ENCODE measurements around the gene AMBN.

Gene AMBN

DNA sequence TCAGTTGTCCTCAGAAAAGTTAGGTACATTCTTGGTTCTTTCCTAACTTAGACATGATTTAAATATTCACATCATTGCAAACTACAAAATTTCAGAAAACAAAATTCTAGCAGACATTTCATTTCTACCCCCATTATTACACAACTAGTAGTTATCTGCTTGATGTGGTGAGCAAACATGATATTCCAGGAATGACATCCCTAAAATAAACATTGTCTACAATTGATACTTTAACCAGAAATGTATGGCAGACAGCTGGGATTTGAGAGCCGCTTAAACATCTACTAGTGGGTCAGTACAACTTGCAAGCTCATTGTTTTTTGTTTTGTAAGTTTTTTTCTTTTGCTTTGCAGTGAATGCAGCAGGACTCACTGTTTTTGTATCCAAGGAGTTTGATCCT is 32.1 kb upstream of the AMBN start:
- Histone ChIP-seq H3K4me2 (ENCODE audit: low read length, poor library complexity, severe bottlenecking) (no peak overlapping the region), H3K4ac (ENCODE audit: low read depth in 1 of 2, low read length in 2 of 2) (no peak overlapping the region), H2BK120ac (ENCODE audit: low read depth, low read length) (no peak overlapping the region), H3K9ac (ENCODE audit: low read length) (no peak overlapping the region), H3K18ac (ENCODE audit: low read depth in 1 of 2, low read length in 2 of 2) (no peak overlapping the region), H3K27me3 (ENCODE audit: control insufficient read depth in 1 of 2, insufficient read depth in 1 of 2, low read length in 2 of 2) (no peaks in the 10 kb centered on the region), H3K4me3 (ENCODE audit: insufficient read depth in 1 of 2, low read depth in 1 of 2, low read length in 2 of 2) (no peak overlapping the region), H3K23ac (ENCODE audit: low read length in 2 of 2) (no peak overlapping the region), H4K8ac (ENCODE audit: low read length) (no peak overlapping the region), H3K27ac (ENCODE audit: low read length, poor library complexity, severe bottlenecking) (no peak overlapping the region), H3K9me3 (ENCODE audit: control insufficient read depth, low read length) (no peaks in the 10 kb centered on the region), H3K14ac (ENCODE audit: low read length in 2 of 2) (no peak overlapping the region), H4K91ac (ENCODE audit: low read length) (no peak overlapping the region), H2BK12ac (ENCODE audit: low read length in 2 of 2) (no peak overlapping the region), H2AK5ac (ENCODE audit: low read length, severe bottlenecking) (no peak overlapping the region), H2BK5ac (ENCODE audit: low read depth, low read length, poor library complexity, severe bottlenecking) (no peak overlapping the region), H3K4me1 (ENCODE audit: control insufficient read depth, insufficient read depth, low read depth, low read length) (no peaks in the 10 kb centered on the region), H2AFZ (ENCODE audit: low read depth, low read length) (no peak overlapping the region), H2BK15ac (ENCODE audit: low read depth, poor library complexity, severe bottlenecking) (no peak overlapping the region), H3K36me3 (ENCODE audit: control insufficient read depth in 1 of 2, insufficient read depth in 2 of 2, low read depth in 1 of 2, low read length in 2 of 2) (no peaks in the 10 kb centered on the region), H3K79me1 (replicated peaks; ENCODE audit: low read length, poor library complexity, severe bottlenecking) (no peaks in the 10 kb centered on the region)
- no peak for DNase-seq
- 80% methylated on average over 1 of the region's 1 CpG for WGBS

DNA sequence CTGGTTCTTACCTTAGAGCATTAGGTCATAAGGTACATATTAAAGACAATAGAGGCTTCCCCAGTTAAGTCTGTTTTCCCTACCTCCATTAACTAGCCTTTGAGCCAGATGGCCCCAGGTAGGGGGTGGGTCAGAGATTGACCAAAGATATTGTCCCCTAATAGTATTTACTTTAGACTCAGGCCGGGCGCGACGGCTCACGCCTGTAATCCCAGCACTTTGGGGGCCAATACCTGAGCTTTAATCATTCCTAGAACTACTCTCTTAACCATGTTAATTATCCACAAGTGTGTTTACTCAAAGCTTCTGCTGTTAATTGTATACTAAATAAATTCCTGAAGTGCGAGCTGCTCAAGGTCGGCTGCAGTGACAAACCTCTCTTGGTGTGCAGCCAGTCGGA is 28.0 kb upstream of the AMBN start:
- no peak for DNase-seq
- H3K79me1 ChIP-seq (replicated peaks; ENCODE audit: low read length, poor library complexity, severe bottlenecking) = no peaks in the 10 kb centered on the region
- 67% methylated on average over 5 of the region's 8 CpGs for WGBS

GRCh38 chr4:70570796-70571195 is 21.3 kb upstream of the AMBN start:
- 74% methylated on average over 2 of the region's 2 CpGs for WGBS
- H2BK15ac ChIP-seq (ENCODE audit: low read depth, poor library complexity, severe bottlenecking) = no peak overlapping the region
- H3K79me1 ChIP-seq (replicated peaks; ENCODE audit: low read length, poor library complexity, severe bottlenecking) = no peaks in the 10 kb centered on the region
- H3K14ac ChIP-seq (ENCODE audit: low read length in 2 of 2) = no peak overlapping the region
- H3K27me3 ChIP-seq (ENCODE audit: control insufficient read depth in 1 of 2, insufficient read depth in 1 of 2, low read length in 2 of 2) = no peaks in the 10 kb centered on the region
- no peak overlapping the region for H2BK120ac ChIP-seq (ENCODE audit: low read depth, low read length)
- H3K18ac ChIP-seq (ENCODE audit: low read depth in 1 of 2, low read length in 2 of 2) = no peak overlapping the region
- no peak overlapping the region for H3K4me2 ChIP-seq (ENCODE audit: low read length, poor library complexity, severe bottlenecking)
- H2BK5ac ChIP-seq (ENCODE audit: low read depth, low read length, poor library complexity, severe bottlenecking) = no peak overlapping the region
- H3K4me3 ChIP-seq (ENCODE audit: insufficient read depth in 1 of 2, low read depth in 1 of 2, low read length in 2 of 2) = no peak overlapping the region
- no peak overlapping the region for H4K8ac ChIP-seq (ENCODE audit: low read length)
- H4K91ac ChIP-seq (ENCODE audit: low read length) = no peak overlapping the region
- H3K9me3 ChIP-seq (ENCODE audit: control insufficient read depth, low read length) = peaks cover 23% of the 10 kb centered on the region
- no peaks in the 10 kb centered on the region for H3K36me3 ChIP-seq (ENCODE audit: control insufficient read depth in 1 of 2, insufficient read depth in 2 of 2, low read depth in 1 of 2, low read length in 2 of 2)
- H3K9ac ChIP-seq (ENCODE audit: low read length) = no peak overlapping the region
- H3K27ac ChIP-seq (ENCODE audit: low read length, poor library complexity, severe bottlenecking) = no peak overlapping the region
- H2AFZ ChIP-seq (ENCODE audit: low read depth, low read length) = no peak overlapping the region
- H2BK12ac ChIP-seq (ENCODE audit: low read length in 2 of 2) = no peak overlapping the region
- H3K4ac ChIP-seq (ENCODE audit: low read depth in 1 of 2, low read length in 2 of 2) = no peak overlapping the region
- no peaks in the 10 kb centered on the region for H3K4me1 ChIP-seq (ENCODE audit: control insufficient read depth, insufficient read depth, low read depth, low read length)
- no peak overlapping the region for H3K23ac ChIP-seq (ENCODE audit: low read length in 2 of 2)
- no peak overlapping the region for H2AK5ac ChIP-seq (ENCODE audit: low read length, severe bottlenecking)
- no peak for DNase-seq

More for the DNA sequence above, 28.0 kb upstream of the AMBN start:
- H3K4me1 ChIP-seq (ENCODE audit: control insufficient read depth, insufficient read depth, low read depth, low read length) = no peaks in the 10 kb centered on the region
- no peak overlapping the region for H3K23ac ChIP-seq (ENCODE audit: low read length in 2 of 2)
- H3K4me2 ChIP-seq (ENCODE audit: low read length, poor library complexity, severe bottlenecking) = no peak overlapping the region
- H2BK12ac ChIP-seq (ENCODE audit: low read length in 2 of 2) = no peak overlapping the region
- no peaks in the 10 kb centered on the region for H3K36me3 ChIP-seq (ENCODE audit: control insufficient read depth in 1 of 2, insufficient read depth in 2 of 2, low read depth in 1 of 2, low read length in 2 of 2)
- H2BK5ac ChIP-seq (ENCODE audit: low read depth, low read length, poor library complexity, severe bottlenecking) = no peak overlapping the region
- H2AFZ ChIP-seq (ENCODE audit: low read depth, low read length) = no peak overlapping the region
- no peak overlapping the region for H3K4ac ChIP-seq (ENCODE audit: low read depth in 1 of 2, low read length in 2 of 2)
- H4K8ac ChIP-seq (ENCODE audit: low read length) = no peak overlapping the region
- no peak overlapping the region for H2BK120ac ChIP-seq (ENCODE audit: low read depth, low read length)
- H3K27ac ChIP-seq (ENCODE audit: low read length, poor library complexity, severe bottlenecking) = no peak overlapping the region
- no peak overlapping the region for H4K91ac ChIP-seq (ENCODE audit: low read length)
- H3K18ac ChIP-seq (ENCODE audit: low read depth in 1 of 2, low read length in 2 of 2) = no peak overlapping the region
- H3K14ac ChIP-seq (ENCODE audit: low read length in 2 of 2) = no peak overlapping the region
- H3K27me3 ChIP-seq (ENCODE audit: control insufficient read depth in 1 of 2, insufficient read depth in 1 of 2, low read length in 2 of 2) = no peaks in the 10 kb centered on the region
- no peak overlapping the region for H3K9ac ChIP-seq (ENCODE audit: low read length)
- H2BK15ac ChIP-seq (ENCODE audit: low read depth, poor library complexity, severe bottlenecking) = no peak overlapping the region
- H2AK5ac ChIP-seq (ENCODE audit: low read length, severe bottlenecking) = no peak overlapping the region
- H3K9me3 ChIP-seq (ENCODE audit: control insufficient read depth, low read length) = peaks cover 3% of the 10 kb centered on the region
- no peak overlapping the region for H3K4me3 ChIP-seq (ENCODE audit: insufficient read depth in 1 of 2, low read depth in 1 of 2, low read length in 2 of 2)

- DNase-seq = no peak
- Histone ChIP-seq H3K79me1 (replicated peaks; ENCODE audit: low read length, poor library complexity, severe bottlenecking) (no peaks in the 10 kb centered on the region), H3K18ac (ENCODE audit: low read depth in 1 of 2, low read length in 2 of 2) (no peak overlapping the region), H3K4me1 (ENCODE audit: control insufficient read depth, insufficient read depth, low read depth, low read length) (no peaks in the 10 kb centered on the region), H3K9me3 (ENCODE audit: control insufficient read depth, low read length) (peaks cover 23% of the 10 kb centered on the region), H4K8ac (ENCODE audit: low read length) (no peak overlapping the region), H2BK15ac (ENCODE audit: low read depth, poor library complexity, severe bottlenecking) (no peak overlapping the region), H3K23ac (ENCODE audit: low read length in 2 of 2) (no peak overlapping the region), H4K91ac (ENCODE audit: low read length) (no peak overlapping the region), H2BK12ac (ENCODE audit: low read length in 2 of 2) (no peak overlapping the region), H3K4me3 (ENCODE audit: insufficient read depth in 1 of 2, low read depth in 1 of 2, low read length in 2 of 2) (no peak overlapping the region), H3K36me3 (ENCODE audit: control insufficient read depth in 1 of 2, insufficient read depth in 2 of 2, low read depth in 1 of 2, low read length in 2 of 2) (no peaks in the 10 kb centered on the region), H3K9ac (ENCODE audit: low read length) (no peak overlapping the region), H2AFZ (ENCODE audit: low read depth, low read length) (no peak overlapping the region), H2BK120ac (ENCODE audit: low read depth, low read length) (no peak overlapping the region), H3K14ac (ENCODE audit: low read length in 2 of 2) (no peak overlapping the region), H3K4me2 (ENCODE audit: low read length, poor library complexity, severe bottlenecking) (no peak overlapping the region), H3K4ac (ENCODE audit: low read depth in 1 of 2, low read length in 2 of 2) (no peak overlapping the region), H3K27me3 (ENCODE audit: control insufficient read depth in 1 of 2, insufficient read depth in 1 of 2, low read length in 2 of 2) (no peaks in the 10 kb centered on the region), H2BK5ac (ENCODE audit: low read depth, low read length, poor library complexity, severe bottlenecking) (no peak overlapping the region), H3K27ac (ENCODE audit: low read length, poor library complexity, severe bottlenecking) (no peak overlapping the region), H2AK5ac (ENCODE audit: low read length, severe bottlenecking) (no peak overlapping the region)
- 66% methylated on average over 2 of the region's 2 CpGs for WGBS
Measured at GRCh38 chr4:70571772-70572171, 20.3 kb upstream of the AMBN start.

All from mesenchymal stem cell (in vitro differentiated cells and primary cell).